Uterus (tissue), 2 donors: Measurements from ENCODE around the gene MMEL1.

ENCODE experiments used
- POLR2A ChIP-seq, 2 donors: fragments of 450-650 bp; IDR thresholded peaks; one replicate each; pipeline ENCODE4 v1.6.1; 2016; ENCODE audit warnings: antibody characterized with exemption in 2 of 2, mild to moderate bottlenecking in 1 of 2, moderate library complexity in 1 of 2
- TF ChIP-seq, protein P1 (sequence below), 4 experiments: fragments of 200-600 bp in 2 of 4; fragments of 450-650 bp in 2 of 4; sonication (generic) in 2 of 4; IDR thresholded peaks; one replicate each; pipeline ENCODE4 v1.5.1; 2016 to 2019; ENCODE audit warnings: antibody characterized with exemption in 4 of 4, mild to moderate bottlenecking in 2 of 4, moderate library complexity in 1 of 4

GRCh38 chr1:2569060-2569459, 63.8 kb downstream of the MMEL1 start:
- no peak for TF ChIP-seq POLR2A (IDR thresholded peaks at IDR 0.05)
- TF ChIP-seq, protein P1, sequence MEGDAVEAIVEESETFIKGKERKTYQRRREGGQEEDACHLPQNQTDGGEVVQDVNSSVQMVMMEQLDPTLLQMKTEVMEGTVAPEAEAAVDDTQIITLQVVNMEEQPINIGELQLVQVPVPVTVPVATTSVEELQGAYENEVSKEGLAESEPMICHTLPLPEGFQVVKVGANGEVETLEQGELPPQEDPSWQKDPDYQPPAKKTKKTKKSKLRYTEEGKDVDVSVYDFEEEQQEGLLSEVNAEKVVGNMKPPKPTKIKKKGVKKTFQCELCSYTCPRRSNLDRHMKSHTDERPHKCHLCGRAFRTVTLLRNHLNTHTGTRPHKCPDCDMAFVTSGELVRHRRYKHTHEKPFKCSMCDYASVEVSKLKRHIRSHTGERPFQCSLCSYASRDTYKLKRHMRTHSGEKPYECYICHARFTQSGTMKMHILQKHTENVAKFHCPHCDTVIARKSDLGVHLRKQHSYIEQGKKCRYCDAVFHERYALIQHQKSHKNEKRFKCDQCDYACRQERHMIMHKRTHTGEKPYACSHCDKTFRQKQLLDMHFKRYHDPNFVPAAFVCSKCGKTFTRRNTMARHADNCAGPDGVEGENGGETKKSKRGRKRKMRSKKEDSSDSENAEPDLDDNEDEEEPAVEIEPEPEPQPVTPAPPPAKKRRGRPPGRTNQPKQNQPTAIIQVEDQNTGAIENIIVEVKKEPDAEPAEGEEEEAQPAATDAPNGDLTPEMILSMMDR (IDR thresholded peaks at IDR 0.05) = no peak
